Fibroblast of villous mesenchyme (primary cell): Measurements from ENCODE around the gene RHEB. TPM values are rescaled to one million over a fixed set of nuclear protein-coding genes. Genes with fewer than 3 reads are reported as not detected.
A peak's percentile ranks its signal among the peaks of the same experiment; 100 is the strongest.

Experiments
- DNase-seq: peaks from one replicate; pipeline ENCODE4 v3.0.0-alpha.2; 2010; ENCODE audit warnings: low read depth
- H3K4me3 ChIP-seq: 2 replicates; pipeline ENCODE4 v1.5.1; 2011; ENCODE audit warnings: low read depth, mild to moderate bottlenecking, low read length
- CTCF ChIP-seq: IDR thresholded peaks from 2 replicates; pipeline ENCODE4 v1.5.1; 2012; ENCODE audit warnings: low read depth, mild to moderate bottlenecking, low read length; ENCODE audit not compliant: insufficient read depth
- total RNA-seq: library from RNA; depleted of rRNA; stranded (reverse); fragments of >200 nt; gene quantifications from 2 replicates; pipeline ENCODE4 v1.2.3, GENCODE V29; 2012

RHEB gene
- total RNA-seq, 1 donor, result 79.5 TPM

- TF ChIP-seq CTCF, result no peak
- no peak for DNase-seq
- H3K4me3 ChIP-seq, result no peak overlapping the region
These were observed 29.4 kb upstream of the RHEB start for GRCh38 chr7:151549083-151549482.

- no peak for DNase-seq
- no peak overlapping the region for H3K4me3 ChIP-seq
- no peak for TF ChIP-seq CTCF
These were observed 24.5 kb upstream of the RHEB start for GRCh38 chr7:151544183-151544582.

- no peak for DNase-seq
- H3K4me3 ChIP-seq, result no peak overlapping the region
- no peak for TF ChIP-seq CTCF
These were observed 23.0 kb upstream of the RHEB start for GRCh38 chr7:151542606-151543130.

- no peak overlapping the region for H3K4me3 ChIP-seq
- TF ChIP-seq CTCF, result no peak
- no peak for DNase-seq
These were observed 22.2 kb upstream of the RHEB start for GRCh38 chr7:151541709-151542499.

- TF ChIP-seq CTCF, result no peak
- DNase-seq, result no peak
- H3K4me3 ChIP-seq, result no peak overlapping the region
These were observed 20.5 kb upstream of the RHEB start for GRCh38 chr7:151540146-151540545.

GRCh38 chr7:151539088-151539671 lies 19.5 kb upstream of the RHEB start:
- H3K4me3 ChIP-seq, result no peak overlapping the region
- peak; percentile 20 for DNase-seq
- no peak for TF ChIP-seq CTCF
